GM10266 (cell line): ENCODE results near the gene SSX2IP.

Source experiments
- DNase-seq: peaks from one replicate; pipeline ENCODE4 v3.0.0; 2012; ENCODE audit errors: extremely low spot score
- CTCF ChIP-seq: IDR thresholded peaks from 2 replicates; pipeline ENCODE4 v1.5.1; 2012; ENCODE audit warnings: mild to moderate bottlenecking, low read depth; ENCODE audit not compliant: control insufficient read depth, insufficient read depth; ENCODE audit errors: missing control alignments

Gene SSX2IP

DNA sequence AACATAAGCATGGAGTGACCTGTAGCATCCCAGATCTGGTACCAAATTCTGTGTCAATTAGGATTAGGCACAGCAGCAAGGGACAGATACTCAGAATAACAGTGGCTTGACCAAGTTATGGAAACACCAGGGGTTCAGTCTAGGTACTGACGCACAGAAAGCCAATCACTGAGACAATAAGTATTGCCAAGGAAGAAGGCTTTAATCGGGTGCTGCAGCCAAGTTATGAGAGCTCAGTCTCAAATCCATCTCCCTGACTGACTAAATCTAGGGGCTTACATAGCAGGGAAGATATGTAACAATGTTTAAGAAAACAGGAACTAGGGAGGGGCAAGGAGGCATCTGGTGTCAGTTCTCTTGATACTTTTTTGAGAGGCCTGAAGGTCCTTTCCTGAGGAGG lies 76.4 kb downstream of the SSX2IP start:
- no peak for DNase-seq
- TF ChIP-seq CTCF = no peak

- no peak for DNase-seq
Observed at GRCh38 chr1:84613026-84613425, 77.2 kb downstream of the SSX2IP start.

GRCh38 chr1:84611796-84612195 lies 78.5 kb downstream of the SSX2IP start:
- no peak for DNase-seq
- no peak for TF ChIP-seq CTCF

More at GRCh38 chr1:84613026-84613425, 77.2 kb downstream of the SSX2IP start:
- no peak for TF ChIP-seq CTCF

GRCh38 chr1:84611091-84611490 lies 79.2 kb downstream of the SSX2IP start:
- TF ChIP-seq CTCF = no peak
- no peak for DNase-seq

DNA sequence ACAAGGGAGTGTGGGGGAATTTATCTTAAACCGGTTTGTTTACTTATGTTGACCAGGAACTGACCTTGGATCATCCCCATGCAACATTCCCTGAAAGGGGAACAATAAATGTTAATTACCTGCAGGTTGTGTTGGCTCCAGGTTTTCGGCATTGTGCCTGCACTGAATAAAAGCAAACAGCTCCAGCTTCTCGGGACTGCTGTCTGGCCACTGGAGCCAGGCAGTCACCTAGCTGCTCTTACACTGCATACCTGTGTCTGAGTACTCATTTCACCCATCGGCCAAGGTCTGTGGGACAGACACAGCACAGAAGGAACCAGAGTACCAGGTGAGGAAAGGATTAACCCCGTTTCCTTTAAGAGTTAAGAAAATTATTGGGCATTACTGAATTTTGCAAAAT lies 83.3 kb downstream of the SSX2IP start:
- DNase-seq = no peak
- TF ChIP-seq CTCF = no peak

GRCh38 chr1:84605157-84605556 lies 85.1 kb downstream of the SSX2IP start:
- no peak for DNase-seq
- TF ChIP-seq CTCF = no peak

DNA sequence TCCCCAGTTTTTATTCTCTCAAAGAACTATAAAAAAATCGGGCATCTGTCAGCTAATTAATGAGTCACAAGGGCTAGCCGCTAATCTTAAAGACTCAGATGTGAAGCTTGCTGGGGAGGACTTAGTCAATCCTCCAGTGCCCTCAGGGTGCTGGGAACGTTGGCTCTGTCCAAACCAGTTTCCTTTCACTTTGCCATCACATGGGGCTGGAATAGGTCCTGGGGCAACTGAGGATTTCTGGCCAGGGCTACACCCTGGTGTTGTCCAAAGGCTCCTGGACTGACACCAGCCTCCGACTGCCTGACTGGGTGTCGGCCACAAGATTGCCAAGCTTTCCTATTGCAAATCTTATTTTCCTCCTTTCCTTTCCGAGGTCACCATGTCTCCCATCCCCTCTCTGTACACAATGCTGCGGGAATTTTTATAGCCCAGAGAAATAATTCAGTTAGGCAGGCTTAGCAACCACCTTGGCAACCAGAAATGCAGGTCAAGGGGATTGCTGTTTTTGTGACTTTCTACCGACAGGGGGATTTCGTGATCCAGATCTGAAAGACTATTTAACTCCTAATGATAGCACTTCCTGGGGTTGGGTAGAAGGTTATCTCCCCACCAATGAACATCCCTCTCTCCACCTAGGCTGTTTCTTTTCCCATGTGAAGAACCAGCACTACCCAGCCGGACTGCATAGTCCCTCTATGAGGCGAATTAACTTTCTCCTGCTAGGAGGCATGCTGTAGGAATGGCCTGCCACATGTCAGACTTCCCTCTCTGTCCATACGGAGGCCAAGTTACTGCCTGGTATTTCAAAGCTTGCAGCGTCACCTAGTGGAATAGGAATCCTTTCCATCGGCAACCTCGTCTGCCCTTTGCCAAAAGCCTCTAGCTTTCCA lies 86.1 kb downstream of the SSX2IP start:
- TF ChIP-seq CTCF = no peak
- no peak for DNase-seq
